Activated B cell treated with CpG ODN at 0.5 μM for 24 hours (primary cell): ENCODE data around the gene CHST12. TPM values are rescaled to one million over a fixed set of nuclear protein-coding genes. Genes with fewer than 3 reads are reported as not detected.

Experiments
- ATAC-seq: fragments of 200-7000 bp; cut with Tn5 transposase; one replicate; pipeline ENCODE4 v1.10.0; 2021; ENCODE audit warnings: low read depth, mild to moderate bottlenecking, moderate library complexity
- CTCF ChIA-PET: fragments of 350-600 bp; sonication (Branson Sonifier 250); formaldehyde crosslinking; loops from one replicate; lab custom pipeline; 2021; ENCODE audit warnings: antibody characterized with exemption; lab: Charles Lee
- POLR2A ChIA-PET: fragments of 350-600 bp; sonication (Branson Sonifier 250); formaldehyde crosslinking; loops from one replicate; lab custom pipeline; 2021; ENCODE audit warnings: antibody characterized with exemption; lab: Charles Lee
- DNase-seq: peaks from one replicate; pipeline ENCODE4 v3.0.0; 2022
- H3K27ac Mint-ChIP-seq: one replicate; pipeline ENCODE4 v1.8.0; 2020; ENCODE audit warnings: mixed read lengths
- H3K27me3 Mint-ChIP-seq: one replicate; pipeline ENCODE4 v1.8.0; 2021; ENCODE audit warnings: mixed read lengths
- H3K36me3 Mint-ChIP-seq: one replicate; pipeline ENCODE4 v1.8.0; 2021; ENCODE audit warnings: low read depth, mixed read lengths
- H3K4me1 Mint-ChIP-seq: one replicate; pipeline ENCODE4 v1.8.0; 2021; ENCODE audit warnings: mixed read lengths
- H3K4me3 Mint-ChIP-seq: one replicate; pipeline ENCODE4 v1.8.0; 2020; ENCODE audit warnings: mild to moderate bottlenecking, mixed read lengths
- H3K9me3 Mint-ChIP-seq: one replicate; pipeline ENCODE4 v1.8.0; 2020; ENCODE audit warnings: mixed read lengths
- intact Hi-C: fragments of 100-400 bp; cut with micrococcal nuclease; formaldehyde crosslinking; loops from one replicate; pipeline ENCODE4 v1.15.1; 2024
- total RNA-seq: library from RNA; stranded (reverse); gene quantifications from 2 replicates; pipeline ENCODE4 v1.2.3, GENCODE V29; 2022
- TF ChIP-seq, protein P1 (sequence below): fragments of 200-600 bp; IDR thresholded peaks from one replicate; pipeline ENCODE4 v1.8.0; 2022; ENCODE audit warnings: antibody characterized with exemption, mild to moderate bottlenecking

CHST12 gene
- total RNA-seq, 1 donor from 2014 or later: 14.4 TPM

DNA sequence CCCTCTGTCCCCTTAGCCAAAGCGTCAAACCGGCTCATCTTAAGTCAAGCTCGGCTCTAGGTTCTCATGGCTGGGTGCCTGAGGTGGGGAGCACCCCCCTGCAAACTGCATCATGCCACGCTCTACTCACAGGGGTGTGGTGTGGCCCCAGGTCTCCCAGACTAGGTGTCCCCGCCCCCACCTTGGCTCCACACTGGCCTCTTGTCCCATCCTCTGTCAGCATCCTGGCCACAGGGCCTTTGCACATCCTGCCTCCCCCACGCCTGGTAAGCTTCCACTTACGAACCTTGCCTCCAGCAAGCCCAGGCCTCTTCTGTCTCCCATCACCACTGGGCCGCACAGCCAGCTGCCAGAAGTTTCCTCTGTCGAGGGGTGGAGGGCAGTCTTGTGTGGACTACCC, 93.0 kb downstream of the CHST12 start:
- Mint-ChIP-seq H3K4me3 (no peak overlapping the region), H3K27ac (no peak overlapping the region), H3K27me3 (peaks cover 10% of the 10 kb centered on the region), H3K9me3 (no peaks in the 10 kb centered on the region), H3K4me1 (peaks cover 5% of the 10 kb centered on the region), H3K36me3 (no peaks in the 10 kb centered on the region)
- TF ChIP-seq, protein P1, sequence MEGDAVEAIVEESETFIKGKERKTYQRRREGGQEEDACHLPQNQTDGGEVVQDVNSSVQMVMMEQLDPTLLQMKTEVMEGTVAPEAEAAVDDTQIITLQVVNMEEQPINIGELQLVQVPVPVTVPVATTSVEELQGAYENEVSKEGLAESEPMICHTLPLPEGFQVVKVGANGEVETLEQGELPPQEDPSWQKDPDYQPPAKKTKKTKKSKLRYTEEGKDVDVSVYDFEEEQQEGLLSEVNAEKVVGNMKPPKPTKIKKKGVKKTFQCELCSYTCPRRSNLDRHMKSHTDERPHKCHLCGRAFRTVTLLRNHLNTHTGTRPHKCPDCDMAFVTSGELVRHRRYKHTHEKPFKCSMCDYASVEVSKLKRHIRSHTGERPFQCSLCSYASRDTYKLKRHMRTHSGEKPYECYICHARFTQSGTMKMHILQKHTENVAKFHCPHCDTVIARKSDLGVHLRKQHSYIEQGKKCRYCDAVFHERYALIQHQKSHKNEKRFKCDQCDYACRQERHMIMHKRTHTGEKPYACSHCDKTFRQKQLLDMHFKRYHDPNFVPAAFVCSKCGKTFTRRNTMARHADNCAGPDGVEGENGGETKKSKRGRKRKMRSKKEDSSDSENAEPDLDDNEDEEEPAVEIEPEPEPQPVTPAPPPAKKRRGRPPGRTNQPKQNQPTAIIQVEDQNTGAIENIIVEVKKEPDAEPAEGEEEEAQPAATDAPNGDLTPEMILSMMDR: no peak
- ChIA-PET CTCF (no interaction called here), POLR2A (interaction anchor here (0.6 kb wide), 1 partner anchor 126 kb away, joined by 6 read pairs; no protein-coding TSS in a partner anchor)
- DNase-seq (no peak), ATAC-seq (no peak)
- intact Hi-C loops: no loop called here

DNA sequence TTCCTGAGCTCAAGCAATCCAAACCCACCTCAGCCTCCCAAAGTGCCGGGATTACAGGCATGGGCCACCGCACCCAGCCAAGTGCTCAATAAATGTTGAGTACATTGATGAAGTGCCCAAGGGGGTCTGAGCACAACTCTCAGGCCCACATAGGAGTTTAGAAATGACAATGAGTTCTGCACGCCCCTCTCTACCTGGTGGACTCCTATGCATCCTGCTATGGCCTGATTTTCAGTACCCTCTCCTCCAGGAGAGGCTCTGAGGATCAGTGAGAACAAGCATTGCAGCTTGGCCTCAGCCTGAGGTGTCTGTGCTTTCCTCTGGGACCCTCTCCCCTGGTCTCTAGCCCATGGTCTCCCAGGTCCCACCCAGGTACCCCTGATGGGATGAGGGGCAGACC, 93.7 kb downstream of the CHST12 start:
- ATAC-seq (no peak), DNase-seq (no peak)
- POLR2A ChIA-PET: interaction anchor here (0.6 kb wide), 1 partner anchor 125 kb away, joined by 6 read pairs; no protein-coding TSS in a partner anchor
- Mint-ChIP-seq H3K27me3 (peaks cover 10% of the 10 kb centered on the region), H3K27ac (no peak overlapping the region), H3K36me3 (no peaks in the 10 kb centered on the region), H3K4me3 (no peak overlapping the region), H3K4me1 (peaks cover 5% of the 10 kb centered on the region), H3K9me3 (no peaks in the 10 kb centered on the region)
- TF ChIP-seq, protein P1: no peak
- intact Hi-C loops: no loop called here
- CTCF ChIA-PET: no interaction called here

DNA sequence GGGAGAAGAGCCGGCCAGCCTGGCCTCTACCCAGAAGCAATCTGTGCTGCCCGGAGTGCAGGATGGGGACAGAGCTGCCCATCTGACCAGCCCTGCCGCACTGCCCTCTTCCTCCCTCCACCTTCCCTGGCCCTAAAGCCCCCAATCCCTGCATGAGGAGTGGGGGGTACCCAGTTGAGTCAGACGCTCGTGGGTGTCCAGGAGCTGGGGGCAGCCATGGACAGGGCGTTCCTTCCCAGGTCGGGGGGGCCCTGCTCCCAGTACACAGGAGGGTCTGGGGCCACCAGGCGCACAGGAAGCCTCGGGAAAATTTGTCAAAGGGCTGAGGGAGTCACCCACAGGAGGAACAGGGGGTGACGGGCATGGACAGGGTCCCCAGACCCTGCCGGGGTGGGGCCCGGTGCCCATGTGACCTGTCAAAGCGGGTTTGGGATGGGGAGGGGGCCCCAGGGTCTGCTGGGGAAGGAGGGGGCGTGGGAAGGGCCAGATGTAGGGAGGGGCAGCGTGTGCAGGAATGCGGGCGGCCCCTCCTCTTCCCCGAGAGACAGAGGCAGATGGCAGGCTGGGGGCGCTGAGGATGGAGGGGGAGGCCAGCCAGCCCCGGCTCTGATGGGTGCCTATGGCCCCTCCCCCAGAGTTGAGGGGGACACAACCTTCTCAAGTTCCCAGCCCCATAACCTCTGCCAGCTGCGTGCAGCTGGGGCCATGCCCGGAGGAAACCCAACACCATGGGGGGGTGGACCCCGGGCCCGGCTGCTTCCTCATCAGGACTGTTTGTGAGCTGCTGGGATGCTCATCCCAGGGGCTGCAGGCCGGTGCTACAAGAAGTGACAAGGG, 94.3 kb downstream of the CHST12 start:
- POLR2A ChIA-PET: interaction anchor here (0.5 to 1.0 kb wide), 4 partner anchors 11 to 35 kb away, joined by 3 to 4 read pairs (median 3); no protein-coding TSS in a partner anchor
- intact Hi-C loops: no loop called here

More for the DNA sequence above, 94.3 kb downstream of the CHST12 start:
- Mint-ChIP-seq H3K27me3 (peaks cover 8% of the 10 kb centered on the region), H3K4me1 (peaks cover 5% of the 10 kb centered on the region), H3K36me3 (no peaks in the 10 kb centered on the region), H3K9me3 (no peaks in the 10 kb centered on the region), H3K27ac (no peak overlapping the region), H3K4me3 (no peak overlapping the region)
- DNase-seq (no peak), ATAC-seq (no peak)
- CTCF ChIA-PET: interaction anchor here (1.0 kb wide), 1 partner anchor 69 kb away, joined by 5 read pairs; no protein-coding TSS in a partner anchor
- TF ChIP-seq, protein P1: no peak

Other genes starting within 250 kb of the CHST12 start
- 54.6 and 65.7 TPM in 2 replicates for gene MAD1L1, start 170.7 kb upstream of the CHST12 start, total RNA-seq
- gene MRM2, start 161.4 kb upstream of the CHST12 start, total RNA-seq: 35.3 and 36.5 TPM in 2 replicates
- gene NUDT1, start 161.4 kb upstream of the CHST12 start, total RNA-seq: 38.0 and 42.6 TPM in 2 replicates
- gene SNX8, start 89.2 kb upstream of the CHST12 start, total RNA-seq: 175 and 181 TPM in 2 replicates
- 198 and 202 TPM in 2 replicates for gene EIF3B, start 48.8 kb upstream of the CHST12 start, total RNA-seq
- gene GRIFIN, start 72.8 kb downstream of the CHST12 start, total RNA-seq: not detected in 2 replicates
- 87.4 and 95.8 TPM in 2 replicates for gene LFNG, start 116.2 kb downstream of the CHST12 start, total RNA-seq
- gene BRAT1, start 151.9 kb downstream of the CHST12 start, total RNA-seq: 29.6 and 31.7 TPM in 2 replicates
- gene IQCE, start 155.4 kb downstream of the CHST12 start, total RNA-seq: 7.5 and 7.7 TPM in 2 replicates
- 20.7 and 25.4 TPM in 2 replicates for gene TTYH3, start 228.4 kb downstream of the CHST12 start, total RNA-seq